ENCODE results near the gene MED12L. TPM values are rescaled to one million over a fixed set of nuclear protein-coding genes. Genes with fewer than 3 reads are reported as not detected.

The MED12L gene
- polyA plus RNA-seq, 1 of the 3 experiments (the other 2 are of a cell fraction): 0.03 TPM

- TF ChIP-seq REST (IDR thresholded peaks at IDR 0.05; ENCODE audit: low read depth, low read length): no peak
- no peak for TF ChIP-seq TCF12 (IDR thresholded peaks at IDR 0.05)
- no peak for TF ChIP-seq RCOR1 (IDR thresholded peaks at IDR 0.05; ENCODE audit: low read length)
Observed at GRCh38 chr3:151483488-151483887, 398.0 kb downstream of the MED12L start (continued).

DNA sequence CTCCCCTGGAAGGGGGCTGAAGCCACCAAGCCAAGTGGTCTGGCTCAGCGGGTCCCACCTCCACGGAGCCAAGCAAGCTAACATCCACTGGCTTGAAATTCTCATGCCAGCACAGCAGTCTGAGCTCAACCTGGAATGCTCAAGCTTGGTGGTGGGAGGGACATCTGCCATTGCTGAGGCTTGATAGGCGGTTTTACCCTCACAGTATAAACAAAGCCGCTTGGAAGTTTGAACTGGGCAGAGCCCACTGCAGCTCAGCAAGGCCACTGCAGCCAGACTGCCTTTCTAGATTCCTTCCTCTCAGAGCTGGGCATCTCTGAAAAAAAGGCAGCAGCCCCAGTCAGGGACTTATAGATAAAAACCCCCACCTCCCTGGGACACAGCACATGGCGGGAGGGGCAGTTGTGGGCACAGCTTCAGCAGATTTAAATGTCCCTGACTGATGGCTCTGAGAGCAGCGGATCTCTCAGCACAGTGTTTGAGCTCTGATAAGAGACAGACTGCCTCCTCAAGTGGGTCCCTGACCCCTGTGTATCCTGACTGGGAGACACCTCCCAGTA, 398.6 kb downstream of the MED12L start:
- Histone ChIP-seq H3K4me2 (no peak overlapping the region), H3K79me2 (ENCODE audit: insufficient read depth) (no peaks in the 10 kb centered on the region; the same call in 1 of the 2 replicates), H3K4me1 (ENCODE audit: control insufficient read depth in 1 of 2, insufficient read depth in 2 of 2, low read depth in 1 of 2, low read length in 1 of 2) (no peaks in the 10 kb centered on the region), H3K27me3 (ENCODE audit: insufficient read depth) (no peaks in the 10 kb centered on the region), H3K36me3 (replicated peaks in 1 of 2; ENCODE audit: control insufficient read depth in 1 of 2, insufficient read depth in 2 of 2, low read length in 1 of 2) (no peaks in the 10 kb centered on the region), H3K27ac (ENCODE audit: low read depth in 2 of 2, low read length in 1 of 2) (no peak overlapping the region), H3K9ac (no peak overlapping the region), H2AFZ (ENCODE audit: low read depth) (no peak overlapping the region), H3K9me3 (no peaks in the 10 kb centered on the region; the same call in 1 of the 2 replicates), H4K20me1 (ENCODE audit: insufficient read depth) (no peaks in the 10 kb centered on the region), H3K9me2 (no peaks in the 10 kb centered on the region), H3K4me3 (ENCODE audit: low read depth in 2 of 2, low read length in 1 of 2) (no peak overlapping the region), H3F3A (replicated peaks; ENCODE audit: insufficient read depth) (no peaks in the 10 kb centered on the region)
- TF ChIP-seq NRF1 (IDR thresholded peaks at IDR 0.05; ENCODE audit: low read depth, low read length) (no peak), SMC3 (IDR thresholded peaks at IDR 0.05; ENCODE audit: low read depth, low read length) (no peak), RXRA (IDR thresholded peaks at IDR 0.05; ENCODE audit: borderline replicate concordance, low read depth) (no peak), YY1 (IDR thresholded peaks at IDR 0.05; ENCODE audit: low read depth) (no peak), RAD21 (IDR thresholded peaks at IDR 0.05; ENCODE audit: low read length) (no peak), PBX3 (IDR thresholded peaks at IDR 0.05) (no peak), POLR2AphosphoS5 (IDR thresholded peaks at IDR 0.05; ENCODE audit: low read depth, low read length) (no peak), SIN3A (IDR thresholded peaks at IDR 0.05; ENCODE audit: borderline replicate concordance, low read depth, low read length) (no peak), CHD2 (IDR thresholded peaks at IDR 0.05; ENCODE audit: low read length, partially characterized antibody) (no peak), RCOR1 (IDR thresholded peaks at IDR 0.05; ENCODE audit: low read length) (no peak), GABPA (IDR thresholded peaks at IDR 0.05; ENCODE audit: low read depth) (no peak), RFX5 (IDR thresholded peaks at IDR 0.05; ENCODE audit: low read length) (no peak)
- TF ChIP-seq, protein P1, sequence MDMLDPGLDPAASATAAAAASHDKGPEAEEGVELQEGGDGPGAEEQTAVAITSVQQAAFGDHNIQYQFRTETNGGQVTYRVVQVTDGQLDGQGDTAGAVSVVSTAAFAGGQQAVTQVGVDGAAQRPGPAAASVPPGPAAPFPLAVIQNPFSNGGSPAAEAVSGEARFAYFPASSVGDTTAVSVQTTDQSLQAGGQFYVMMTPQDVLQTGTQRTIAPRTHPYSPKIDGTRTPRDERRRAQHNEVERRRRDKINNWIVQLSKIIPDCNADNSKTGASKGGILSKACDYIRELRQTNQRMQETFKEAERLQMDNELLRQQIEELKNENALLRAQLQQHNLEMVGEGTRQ (IDR thresholded peaks at IDR 0.05; ENCODE audit: borderline replicate concordance, low read depth, low read length): no peak
- TF ChIP-seq, protein P2, sequence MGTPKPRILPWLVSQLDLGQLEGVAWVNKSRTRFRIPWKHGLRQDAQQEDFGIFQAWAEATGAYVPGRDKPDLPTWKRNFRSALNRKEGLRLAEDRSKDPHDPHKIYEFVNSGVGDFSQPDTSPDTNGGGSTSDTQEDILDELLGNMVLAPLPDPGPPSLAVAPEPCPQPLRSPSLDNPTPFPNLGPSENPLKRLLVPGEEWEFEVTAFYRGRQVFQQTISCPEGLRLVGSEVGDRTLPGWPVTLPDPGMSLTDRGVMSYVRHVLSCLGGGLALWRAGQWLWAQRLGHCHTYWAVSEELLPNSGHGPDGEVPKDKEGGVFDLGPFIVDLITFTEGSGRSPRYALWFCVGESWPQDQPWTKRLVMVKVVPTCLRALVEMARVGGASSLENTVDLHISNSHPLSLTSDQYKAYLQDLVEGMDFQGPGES (IDR thresholded peaks at IDR 0.05; ENCODE audit: low read depth, low read length): no peak
- TF ChIP-seq, protein P3, sequence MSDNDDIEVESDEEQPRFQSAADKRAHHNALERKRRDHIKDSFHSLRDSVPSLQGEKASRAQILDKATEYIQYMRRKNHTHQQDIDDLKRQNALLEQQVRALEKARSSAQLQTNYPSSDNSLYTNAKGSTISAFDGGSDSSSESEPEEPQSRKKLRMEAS (IDR thresholded peaks at IDR 0.05; ENCODE audit: low read depth): no peak
- WGBS (ENCODE audit: low lambda C conversion rate): 26% methylated on average over 6 of the region's 6 CpGs
- POLR2A ChIA-PET: no interaction called here
- no peak for DNase-seq
- CTCF ChIA-PET: interaction anchor here (0.9 to 9.0 kb wide), 4 partner anchors 11 to 24 kb away, joined by 3 to 57 read pairs (median 4); no protein-coding TSS in a partner anchor

All from SK-N-SH (cell line).